Prostate gland (tissue), 2 donors: Measurements from ENCODE around the gene CYTH2. TPM values are rescaled to one million over a fixed set of nuclear protein-coding genes. Genes with fewer than 3 reads are reported as not detected.

Experiments
- DNase-seq: peaks from one replicate; pipeline ENCODE4 v3.0.0-alpha.2; 2019; ENCODE audit warnings: low spot score
- H3K27ac ChIP-seq, 2 donors: fragments of 200-600 bp; sonication (generic); 2 replicates each; pipeline ENCODE4 v1.5.1; 2017 to 2019
- H3K27me3 ChIP-seq: fragments of 200-600 bp; sonication (generic); replicated peaks from 2 replicates; pipeline ENCODE4 v1.5.1; 2019; ENCODE audit not compliant: insufficient read depth
- H3K36me3 ChIP-seq, 2 donors: fragments of 200-600 bp; sonication (generic); 1 replicate in 1 of 2; 2 replicates in 1 of 2; pipeline versions ENCODE4 v1.5.1 to v1.8.1; 2017 to 2019
- H3K4me1 ChIP-seq: fragments of 200-600 bp; sonication (generic); replicated peaks from 2 replicates; pipeline ENCODE4 v1.5.1; 2019
- H3K4me3 ChIP-seq, 2 donors: fragments of 200-600 bp; sonication (generic); 2 replicates each; pipeline ENCODE4 v1.5.1; 2017 to 2019
- H3K9me3 ChIP-seq: fragments of 200-600 bp; sonication (generic); 2 replicates; pipeline ENCODE4 v1.5.1; 2017
- CTCF ChIP-seq, 4 experiments: fragments of 200-600 bp in 2 of 4; fragments of 450-650 bp in 2 of 4; sonication (generic) in 2 of 4; IDR thresholded peaks; 1 replicate in 3 of 4; 2 replicates in 1 of 4; pipeline ENCODE4 v1.5.1; 2016 to 2019; ENCODE audit warnings: antibody characterized with exemption in 4 of 4, mild to moderate bottlenecking in 2 of 4, moderate library complexity in 2 of 4
- POLR2A ChIP-seq: fragments of 450-650 bp; IDR thresholded peaks from one replicate; pipeline ENCODE4 v1.6.1; 2016; ENCODE audit warnings: antibody characterized with exemption, mild to moderate bottlenecking
- POLR2AphosphoS5 ChIP-seq: sonication (generic); formaldehyde crosslinking; IDR thresholded peaks from one replicate; pipeline ENCODE4 v1.6.1; 2017; ENCODE audit warnings: antibody characterized with exemption
- WGBS: methylation state at CpG from one replicate; pipeline ENCODE4 v1.1.5; 2018; 5-methylcytosine and 5-hydroxymethylcytosine counted together
- intact Hi-C: fragments of 100-400 bp; cut with DNase I; formaldehyde crosslinking; loops from one replicate; pipeline ENCODE4 v1.14.2; 2022
- total RNA-seq, 2 donors: library from RNA; depleted of rRNA; stranded (reverse); fragments of >200 nt; gene quantifications; one replicate each; pipeline ENCODE4 v1.1.0, GENCODE V29; 2016

Gene CYTH2
- total RNA-seq, 2 donors from 2014 or later: 50.6 to 97.1 TPM

GRCh38 chr19:48456864-48457263, 12.3 kb upstream of the CYTH2 start:
- no peak for TF ChIP-seq POLR2A
- TF ChIP-seq CTCF (IDR thresholded peaks at IDR 0.05): no peak
- TF ChIP-seq POLR2AphosphoS5: no peak
- H3K4me1 ChIP-seq: no peaks in the 10 kb centered on the region
- no peak for DNase-seq
- no peaks in the 10 kb centered on the region for H3K27me3 ChIP-seq
- no peaks in the 10 kb centered on the region for H3K9me3 ChIP-seq
- peaks cover 0 to 9% of the 10 kb centered on the region in 2 donors for H3K36me3 ChIP-seq
- intact Hi-C loops: no loop called here
- H3K4me3 ChIP-seq: no peak overlapping the region
- WGBS: 95% methylated on average over 4 of the region's 4 CpGs
- H3K27ac ChIP-seq: no peak overlapping the region

GRCh38 chr19:48458016-48458415, 11.2 kb upstream of the CYTH2 start:
- 93% methylated on average over 2 of the region's 2 CpGs for WGBS
- intact Hi-C loops: no loop called here
- Histone ChIP-seq H3K4me3 (no peak overlapping the region), H3K4me1 (no peaks in the 10 kb centered on the region), H3K9me3 (no peaks in the 10 kb centered on the region), H3K36me3 (peaks cover 0 to 3% of the 10 kb centered on the region in 2 donors), H3K27ac (no peak overlapping the region), H3K27me3 (no peaks in the 10 kb centered on the region)
- TF ChIP-seq POLR2AphosphoS5: no peak
- no peak for TF ChIP-seq POLR2A
- no peak for TF ChIP-seq CTCF (IDR thresholded peaks at IDR 0.05)
- DNase-seq: no peak

GRCh38 chr19:48461651-48461981, 7.6 kb upstream of the CYTH2 start:
- no peak overlapping the region for H3K27ac ChIP-seq
- 92% methylated on average over 36 of the region's 36 CpGs for WGBS
- DNase-seq: no peak
- H3K4me1 ChIP-seq: no peaks in the 10 kb centered on the region
- intact Hi-C loops: no loop called here
- H3K36me3 ChIP-seq: no peaks in the 10 kb centered on the region
- no peak overlapping the region for H3K4me3 ChIP-seq
- H3K9me3 ChIP-seq: no peaks in the 10 kb centered on the region
- H3K27me3 ChIP-seq: no peaks in the 10 kb centered on the region
- TF ChIP-seq CTCF (IDR thresholded peaks at IDR 0.05): no peak
- no peak for TF ChIP-seq POLR2A
- no peak for TF ChIP-seq POLR2AphosphoS5

- no peak overlapping the region for H3K27ac ChIP-seq
- no peaks in the 10 kb centered on the region for H3K27me3 ChIP-seq
- 83% methylated on average over 62 of the region's 62 CpGs for WGBS
- no peak for DNase-seq
- no peak overlapping the region for H3K4me3 ChIP-seq
- no peaks in the 10 kb centered on the region for H3K4me1 ChIP-seq
- H3K9me3 ChIP-seq: no peaks in the 10 kb centered on the region
- intact Hi-C loops: no loop called here
- H3K36me3 ChIP-seq: no peaks in the 10 kb centered on the region
- no peak for TF ChIP-seq POLR2A
- TF ChIP-seq CTCF (IDR thresholded peaks at IDR 0.05): no peak
- TF ChIP-seq POLR2AphosphoS5: no peak
These were observed 7.0 kb upstream of the CYTH2 start for GRCh38 chr19:48461982-48462655.

GRCh38 chr19:48465215-48465614, 4.0 kb upstream of the CYTH2 start:
- intact Hi-C loops: no loop called here
- Histone ChIP-seq H3K4me1 (peaks cover under 1% of the 10 kb centered on the region), H3K27me3 (no peaks in the 10 kb centered on the region), H3K27ac (no peak overlapping the region), H3K36me3 (no peaks in the 10 kb centered on the region), H3K4me3 (no peak overlapping the region), H3K9me3 (no peaks in the 10 kb centered on the region)
- no peak for DNase-seq
- WGBS: 90% methylated on average over 1 of the region's 1 CpG
- TF ChIP-seq POLR2A: no peak
- TF ChIP-seq CTCF (IDR thresholded peaks at IDR 0.05): no peak
- TF ChIP-seq POLR2AphosphoS5: no peak
